Keratinocyte (primary cell): Measurements from ENCODE around the gene CKAP2L. TPM values are rescaled to one million over a fixed set of nuclear protein-coding genes. Genes with fewer than 3 reads are reported as not detected.

Experiments
- DNase-seq: peaks from one replicate; pipeline ENCODE4 v3.0.0-alpha.2; 2011; ENCODE audit warnings: low read depth, missing footprints, low spot score
- FAIRE-seq: peaks from 2 replicates; lab custom pipeline; 2011; peaks lifted over from hg19 to GRCh38; lab: Jason Lieb, UNC
- H2AFZ ChIP-seq: 2 replicates; pipeline ENCODE4 v1.6.0; 2012; ENCODE audit warnings: low read length, control low read depth, inconsistent platforms; ENCODE audit not compliant: control insufficient read depth
- H3K27ac ChIP-seq: 2 replicates; pipeline ENCODE4 v1.5.1; 2011; ENCODE audit warnings: low read length; ENCODE audit not compliant: control insufficient read depth, insufficient read depth
- H3K27me3 ChIP-seq: 3 replicates; pipeline ENCODE4 v1.6.0; 2011; ENCODE audit warnings: low read length; ENCODE audit not compliant: control insufficient read depth, insufficient read depth; ENCODE audit errors: extremely low read depth
- H3K36me3 ChIP-seq, 2 experiments: 2 replicates in 1 of 2; 3 replicates in 1 of 2; pipeline ENCODE4 v1.5.1; 2011; ENCODE audit warnings: low read length in 2 of 2, mild to moderate bottlenecking in 1 of 2; ENCODE audit not compliant: control insufficient read depth in 2 of 2, insufficient read depth in 2 of 2; ENCODE audit errors: extremely low read depth in 1 of 2
- H3K4me1 ChIP-seq: 3 replicates; pipeline ENCODE4 v1.5.1; 2011; ENCODE audit warnings: low read length; ENCODE audit not compliant: control insufficient read depth, insufficient read depth; ENCODE audit errors: extremely low read depth
- H3K4me2 ChIP-seq: 3 replicates; pipeline ENCODE4 v1.6.0; 2011; ENCODE audit warnings: low read depth, low read length; ENCODE audit not compliant: control insufficient read depth, insufficient read depth; ENCODE audit errors: extremely low read depth
- H3K4me3 ChIP-seq, 3 experiments: fragments of 200-600 bp in 1 of 3; sonication (generic) in 1 of 3; 2 replicates in 2 of 3; 3 replicates in 1 of 3; pipeline ENCODE4 v1.5.1; 2011 to 2016; ENCODE audit warnings: low read length in 3 of 3, mild to moderate bottlenecking in 3 of 3, control low read depth in 2 of 3, inconsistent platforms in 1 of 3, low read depth in 1 of 3, mixed read lengths in 1 of 3, mixed run types in 1 of 3, moderate library complexity in 1 of 3; ENCODE audit not compliant: control insufficient read depth in 2 of 3, insufficient read depth in 2 of 3; ENCODE audit errors: extremely low read depth in 1 of 3
- H3K79me2 ChIP-seq: 2 replicates; pipeline ENCODE4 v1.6.0; 2012; ENCODE audit warnings: low read length; ENCODE audit not compliant: control insufficient read depth, insufficient read depth
- H3K9ac ChIP-seq: 3 replicates; pipeline ENCODE4 v1.6.0; 2011; ENCODE audit warnings: low read length; ENCODE audit not compliant: control insufficient read depth, insufficient read depth; ENCODE audit errors: extremely low read depth
- H3K9me1 ChIP-seq: 3 replicates; pipeline ENCODE4 v1.6.0; 2011; ENCODE audit warnings: low read length; ENCODE audit not compliant: control insufficient read depth, insufficient read depth; ENCODE audit errors: extremely low read depth
- H3K9me3 ChIP-seq: 2 replicates; pipeline ENCODE4 v1.5.1; 2012; ENCODE audit warnings: low read depth, low read length; ENCODE audit not compliant: control insufficient read depth
- H4K20me1 ChIP-seq: 3 replicates; pipeline ENCODE4 v1.6.0; 2011; ENCODE audit warnings: low read length; ENCODE audit not compliant: control insufficient read depth, insufficient read depth; ENCODE audit errors: extremely low read depth
- EZH2 ChIP-seq: IDR thresholded peaks from one replicate; pipeline ENCODE4 v1.6.1; 2012; ENCODE audit warnings: inconsistent platforms, mild to moderate bottlenecking, low read length, moderate library complexity
- dilution Hi-C: fragments of 300-500 bp; cut with MboI; formaldehyde crosslinking; loops from one replicate; pipeline ENCODE4 v1.7.0; 2020; ENCODE audit warnings: low sequenced_read_pairs; ENCODE audit not compliant: extremely low pct_ligation_motif_present
- polyA plus RNA-seq, 5 experiments: library from polyadenylated mRNA; depleted of rRNA in 3 of 5; stranded (reverse) in 3 of 5; stranded (forward) in 1 of 5; unstranded in 1 of 5; fragments of >200 nt; gene quantifications; 1 replicate in 1 of 5; 2 replicates in 3 of 5; 3 replicates in 1 of 5; pipeline versions ENCODE4 v1.2.1 to v1.2.3, GENCODE V29; 2011 to 2012; ENCODE audit warnings: missing spikeins in 2 of 5, low read depth in 1 of 5, low replicate concordance in 1 of 5
- TF ChIP-seq, protein P1 (sequence below), 3 experiments: IDR thresholded peaks in 1 of 3; conservative IDR thresholded peaks in 1 of 3; optimal IDR thresholded peaks in 1 of 3; 2 replicates in 2 of 3; 3 replicates in 1 of 3; pipeline versions ENCODE3 to v1.5.1; 2011; ENCODE audit warnings: low read length in 3 of 3, mild to moderate bottlenecking in 3 of 3, moderate library complexity in 2 of 3, control low read depth in 1 of 3, inconsistent platforms in 1 of 3; ENCODE audit not compliant: insufficient read depth in 2 of 3; ENCODE audit errors: extremely low read depth in 1 of 3

Gene CKAP2L
- polyA plus RNA-seq, 1 donor (not counting 4 experiments of a cell fraction or from before 2014, with no cell fraction given): 10.9 TPM

DNA sequence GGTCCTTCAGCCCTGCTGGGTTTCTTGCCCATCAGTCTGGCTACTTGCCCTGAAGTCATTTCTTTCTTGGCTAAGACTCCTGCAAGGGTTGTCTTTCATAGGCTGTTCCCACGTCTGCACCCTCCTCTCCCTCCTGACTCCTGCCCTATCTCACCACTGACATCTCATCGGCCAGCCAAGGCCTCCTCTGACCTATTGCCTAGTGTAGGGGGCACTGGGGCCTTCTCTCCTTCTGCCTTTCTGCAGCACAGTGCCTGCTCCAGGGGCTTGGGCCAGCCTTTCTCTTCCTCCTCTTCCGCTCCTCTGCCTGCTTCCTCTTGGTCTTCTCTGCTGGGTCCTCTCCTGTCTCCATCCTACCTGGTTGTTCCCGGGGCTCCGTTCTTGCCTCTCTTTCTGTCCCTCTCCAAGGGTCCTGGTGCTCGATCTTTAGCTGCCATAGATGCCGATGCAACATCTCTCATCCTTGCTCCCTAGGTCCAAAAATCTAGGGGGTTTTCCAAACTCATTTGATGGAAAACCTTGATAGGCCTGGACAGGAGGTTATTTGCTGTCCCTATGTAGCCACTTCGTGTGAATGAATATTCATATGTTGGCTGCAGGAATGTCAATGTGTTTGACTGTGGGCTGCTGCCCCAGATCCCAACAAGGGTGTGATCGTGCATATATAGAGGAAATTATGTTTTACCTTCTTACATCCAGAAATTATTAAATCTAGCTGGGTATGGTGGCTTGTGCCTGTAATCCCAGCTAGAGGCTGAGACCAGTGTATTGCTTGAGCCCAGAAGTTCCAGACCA lies 53.3 kb downstream of the CKAP2L start:
- H4K20me1 ChIP-seq: no peaks in the 10 kb centered on the region
- dilution Hi-C loops: no loop called here
- no peaks in the 10 kb centered on the region for H3K9me3 ChIP-seq
- H3K4me1 ChIP-seq: peaks cover 28% of the 10 kb centered on the region
- no peaks in the 10 kb centered on the region for H3K79me2 ChIP-seq
- H3K27me3 ChIP-seq: no peaks in the 10 kb centered on the region
- no peak overlapping the region for H3K4me3 ChIP-seq
- no peak for TF ChIP-seq EZH2
- TF ChIP-seq, protein P1, sequence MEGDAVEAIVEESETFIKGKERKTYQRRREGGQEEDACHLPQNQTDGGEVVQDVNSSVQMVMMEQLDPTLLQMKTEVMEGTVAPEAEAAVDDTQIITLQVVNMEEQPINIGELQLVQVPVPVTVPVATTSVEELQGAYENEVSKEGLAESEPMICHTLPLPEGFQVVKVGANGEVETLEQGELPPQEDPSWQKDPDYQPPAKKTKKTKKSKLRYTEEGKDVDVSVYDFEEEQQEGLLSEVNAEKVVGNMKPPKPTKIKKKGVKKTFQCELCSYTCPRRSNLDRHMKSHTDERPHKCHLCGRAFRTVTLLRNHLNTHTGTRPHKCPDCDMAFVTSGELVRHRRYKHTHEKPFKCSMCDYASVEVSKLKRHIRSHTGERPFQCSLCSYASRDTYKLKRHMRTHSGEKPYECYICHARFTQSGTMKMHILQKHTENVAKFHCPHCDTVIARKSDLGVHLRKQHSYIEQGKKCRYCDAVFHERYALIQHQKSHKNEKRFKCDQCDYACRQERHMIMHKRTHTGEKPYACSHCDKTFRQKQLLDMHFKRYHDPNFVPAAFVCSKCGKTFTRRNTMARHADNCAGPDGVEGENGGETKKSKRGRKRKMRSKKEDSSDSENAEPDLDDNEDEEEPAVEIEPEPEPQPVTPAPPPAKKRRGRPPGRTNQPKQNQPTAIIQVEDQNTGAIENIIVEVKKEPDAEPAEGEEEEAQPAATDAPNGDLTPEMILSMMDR (optimal IDR thresholded peaks at IDR 0.05 in 1 of 3, IDR thresholded peaks at IDR 0.05 in 1 of 3, conservative IDR thresholded peaks at IDR 0.05 in 1 of 3; ENCODE audit: extremely low read depth in 1 of 3, insufficient read depth in 2 of 3, low read length in 3 of 3): no peak
- no peak for FAIRE-seq
- no peak overlapping the region for H2AFZ ChIP-seq
- H3K9me1 ChIP-seq: no peaks in the 10 kb centered on the region
- no peaks in the 10 kb centered on the region for H3K36me3 ChIP-seq
- no peak overlapping the region for H3K9ac ChIP-seq
- no peak overlapping the region for H3K4me2 ChIP-seq
- H3K27ac ChIP-seq: no peak overlapping the region
- no peak for DNase-seq

DNA sequence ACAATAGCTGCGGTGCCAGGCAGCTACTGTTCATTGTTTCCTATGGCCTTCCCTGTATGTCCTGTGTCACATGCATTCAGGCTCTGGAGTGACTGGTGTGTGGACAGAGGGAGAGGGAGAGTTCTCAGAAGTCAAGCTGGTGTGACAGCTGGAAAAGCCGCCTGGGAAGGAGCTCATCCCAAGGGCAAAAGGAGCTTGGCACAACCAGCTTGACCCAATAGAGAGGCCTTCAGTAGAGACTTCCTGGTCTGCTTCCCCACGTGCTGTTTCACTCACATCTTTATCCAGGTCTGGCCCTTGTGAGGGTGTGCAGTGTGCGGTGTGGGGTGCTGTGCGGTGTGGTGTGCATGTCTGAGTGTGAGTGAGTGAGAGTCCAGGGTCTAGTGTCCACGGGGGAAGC lies 54.7 kb downstream of the CKAP2L start:
- dilution Hi-C loops: no loop called here
- no peaks in the 10 kb centered on the region for H3K36me3 ChIP-seq
- FAIRE-seq: no peak

More for the DNA sequence above, 54.7 kb downstream of the CKAP2L start:
- no peak overlapping the region for H2AFZ ChIP-seq
- H3K79me2 ChIP-seq: no peaks in the 10 kb centered on the region
- H4K20me1 ChIP-seq: no peaks in the 10 kb centered on the region
- TF ChIP-seq, protein P1 (optimal IDR thresholded peaks at IDR 0.05 in 1 of 3, IDR thresholded peaks at IDR 0.05 in 1 of 3, conservative IDR thresholded peaks at IDR 0.05 in 1 of 3; ENCODE audit: extremely low read depth in 1 of 3, insufficient read depth in 2 of 3, low read length in 3 of 3): no peak
- TF ChIP-seq EZH2: no peak
- no peaks in the 10 kb centered on the region for H3K9me1 ChIP-seq
- H3K9ac ChIP-seq: no peak overlapping the region
- no peaks in the 10 kb centered on the region for H3K27me3 ChIP-seq
- no peak overlapping the region for H3K27ac ChIP-seq
- H3K4me2 ChIP-seq: no peak overlapping the region
- H3K9me3 ChIP-seq: no peaks in the 10 kb centered on the region
- no peak for DNase-seq
- no peak overlapping the region for H3K4me3 ChIP-seq
- peaks cover 28% of the 10 kb centered on the region for H3K4me1 ChIP-seq
